H1 (cell line): ENCODE data around the gene GTPBP10. TPM values are rescaled to one million over a fixed set of nuclear protein-coding genes. Genes with fewer than 3 reads are reported as not detected.

Source experiments
- CHD1 ChIP-seq: IDR thresholded peaks from 2 replicates; pipeline ENCODE4 v1.6.1; 2012; ENCODE audit warnings: low read depth, low read length, improper control_type of control experiment
- GABPA ChIP-seq: IDR thresholded peaks from 2 replicates; pipeline ENCODE4 v1.6.1; 2011; ENCODE audit warnings: mild to moderate bottlenecking, low read length, moderate library complexity, borderline replicate concordance; ENCODE audit not compliant: insufficient read depth
- NRF1 ChIP-seq: IDR thresholded peaks from 2 replicates; pipeline ENCODE4 v1.6.1; 2011; ENCODE audit warnings: mild to moderate bottlenecking, low read depth, low read length, improper control_type of control experiment
- RNF2 ChIP-seq: fragments of 200-900, 300-1000 bp; sonication (generic); IDR thresholded peaks from 2 replicates; pipeline ENCODE4 v1.7.1; 2016; ENCODE audit warnings: borderline replicate concordance, low read depth, mild to moderate bottlenecking, antibody characterized with exemption, low read length; ENCODE audit not compliant: poor library complexity, severe bottlenecking; ENCODE audit errors: missing control alignments
- TAF1 ChIP-seq: IDR thresholded peaks from 2 replicates; pipeline ENCODE4 v1.6.1; 2011; ENCODE audit warnings: mild to moderate bottlenecking, low read depth, low read length
- polyA plus RNA-seq, 7 experiments: library from polyadenylated mRNA; depleted of rRNA in 3 of 7; stranded (reverse) in 5 of 7; unstranded in 2 of 7; fragments of >200 nt in 5 of 7; fragments of 200-250 nt in 2 of 7; gene quantifications; 1 replicate in 5 of 7; 2 replicates in 1 of 7; 4 replicates in 1 of 7; pipeline versions ENCODE4 v1.2.1 to v1.2.3, GENCODE V29; 2011 to 2013; ENCODE audit warnings: missing spikeins in 2 of 7, mixed read lengths in 2 of 7
- total RNA-seq: library from RNA; stranded (reverse); fragmentation: NEBNext Ultra II Directional; extraction: Animal tissue kit (Norgen Biotek cat#: 25700); gene quantifications from 2 replicates; pipeline ENCODE4 v1.2.1, GENCODE V29; 2021
- TF ChIP-seq, protein P1 (sequence below), 3 experiments: IDR thresholded peaks; 1 replicate in 2 of 3; 2 replicates in 1 of 3; pipeline versions ENCODE4 v1.5.1 to v1.6.1; 2011; ENCODE audit warnings: low read length in 3 of 3, mild to moderate bottlenecking in 3 of 3, inconsistent platforms in 2 of 3, low read depth in 1 of 3, moderate library complexity in 1 of 3; ENCODE audit not compliant: insufficient read depth in 1 of 3; ENCODE audit errors: control extremely low read depth in 1 of 3

The GTPBP10 gene
- total and polyA plus RNA-seq, 2 of the 8 experiments (the other 6 are each of a cell fraction or from before 2014, with no cell fraction given), result 4.4 to 21.2 TPM

DNA sequence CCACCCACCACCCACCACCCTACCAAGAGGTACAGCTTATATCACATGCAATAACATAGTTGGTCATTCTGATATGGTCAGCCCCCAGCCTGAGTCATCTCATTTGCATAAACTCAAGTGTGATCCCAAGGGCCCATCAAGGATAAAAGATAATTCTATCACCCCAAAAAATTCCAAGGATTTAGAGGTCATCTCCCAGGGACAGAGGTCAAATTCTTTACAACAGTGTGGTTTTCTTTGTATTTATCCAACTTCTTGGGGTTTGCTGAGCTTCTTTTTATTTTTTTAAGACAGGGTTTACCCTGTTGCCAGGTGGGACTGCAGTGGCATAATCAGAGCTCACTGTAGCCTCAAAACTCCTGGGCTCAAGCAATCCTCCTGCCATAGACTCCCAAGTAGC, 9.4 kb upstream of the GTPBP10 start (continued):
- no peak for TF ChIP-seq GABPA
- no peak for TF ChIP-seq RNF2
- no peak for TF ChIP-seq NRF1
- TF ChIP-seq, protein P1, sequence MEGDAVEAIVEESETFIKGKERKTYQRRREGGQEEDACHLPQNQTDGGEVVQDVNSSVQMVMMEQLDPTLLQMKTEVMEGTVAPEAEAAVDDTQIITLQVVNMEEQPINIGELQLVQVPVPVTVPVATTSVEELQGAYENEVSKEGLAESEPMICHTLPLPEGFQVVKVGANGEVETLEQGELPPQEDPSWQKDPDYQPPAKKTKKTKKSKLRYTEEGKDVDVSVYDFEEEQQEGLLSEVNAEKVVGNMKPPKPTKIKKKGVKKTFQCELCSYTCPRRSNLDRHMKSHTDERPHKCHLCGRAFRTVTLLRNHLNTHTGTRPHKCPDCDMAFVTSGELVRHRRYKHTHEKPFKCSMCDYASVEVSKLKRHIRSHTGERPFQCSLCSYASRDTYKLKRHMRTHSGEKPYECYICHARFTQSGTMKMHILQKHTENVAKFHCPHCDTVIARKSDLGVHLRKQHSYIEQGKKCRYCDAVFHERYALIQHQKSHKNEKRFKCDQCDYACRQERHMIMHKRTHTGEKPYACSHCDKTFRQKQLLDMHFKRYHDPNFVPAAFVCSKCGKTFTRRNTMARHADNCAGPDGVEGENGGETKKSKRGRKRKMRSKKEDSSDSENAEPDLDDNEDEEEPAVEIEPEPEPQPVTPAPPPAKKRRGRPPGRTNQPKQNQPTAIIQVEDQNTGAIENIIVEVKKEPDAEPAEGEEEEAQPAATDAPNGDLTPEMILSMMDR (IDR thresholded peaks at IDR 0.05; ENCODE audit: control extremely low read depth in 1 of 3, insufficient read depth in 1 of 3, low read depth in 1 of 3, low read length in 3 of 3), result no peak
- TF ChIP-seq CHD1, result no peak
- TF ChIP-seq TAF1, result no peak
